GM12891 (cell line): ENCODE data around the gene CAMTA1.

ENCODE experiments used
- PAX5 ChIP-seq: IDR thresholded peaks from 2 replicates; pipeline ENCODE4 v1.6.1; 2011; ENCODE audit warnings: low read length, moderate library complexity, mild to moderate bottlenecking; ENCODE audit not compliant: insufficient read depth, severe bottlenecking
- POLR2A ChIP-seq: IDR thresholded peaks from 2 replicates; pipeline ENCODE4 v1.6.1; 2011; ENCODE audit warnings: low read depth, low read length, control low read depth
- POLR2AphosphoS5 ChIP-seq: IDR thresholded peaks from 2 replicates; pipeline ENCODE4 v1.6.1; 2011; ENCODE audit warnings: low read depth, low read length, control low read depth
- POU2F2 ChIP-seq: IDR thresholded peaks from 2 replicates; pipeline ENCODE4 v1.6.1; 2011; ENCODE audit warnings: low read depth, mild to moderate bottlenecking, control low read depth, low read length, moderate library complexity
- SPI1 ChIP-seq: IDR thresholded peaks from 2 replicates; pipeline ENCODE4 v1.6.1; 2011; ENCODE audit warnings: low read depth, low read length, control low read depth
- TAF1 ChIP-seq: IDR thresholded peaks from 2 replicates; pipeline ENCODE4 v1.6.1; 2011; ENCODE audit warnings: low read depth, low read length, control low read depth

DNA sequence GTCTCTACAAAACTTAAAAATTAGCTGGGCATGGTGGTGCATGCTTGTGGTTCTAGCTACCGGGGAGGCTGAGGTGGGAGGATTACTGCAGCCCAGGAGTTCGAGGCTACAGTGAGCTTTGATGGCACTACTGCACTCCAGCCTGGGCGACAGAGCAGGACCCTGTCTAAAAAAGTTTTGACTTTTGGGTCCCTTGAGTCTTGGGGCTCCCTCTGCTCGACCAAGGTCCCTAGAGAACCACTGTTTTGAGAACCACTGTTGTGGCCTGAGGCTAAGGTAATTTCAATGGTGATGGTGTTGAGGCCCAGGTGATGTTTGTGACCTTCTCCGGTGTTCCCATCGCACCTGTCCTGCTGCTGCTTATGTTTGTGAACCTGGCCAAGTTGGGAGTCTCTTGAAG, 3.1 kb upstream of the CAMTA1 start:
- no peak for TF ChIP-seq POLR2A
- TF ChIP-seq POLR2AphosphoS5 = no peak
- TF ChIP-seq PAX5 = no peak
- TF ChIP-seq TAF1 = no peak
- TF ChIP-seq SPI1 = no peak
- TF ChIP-seq POU2F2 = no peak
